ENCODE results near the gene ABHD14A.

ABHD14A gene

DNA sequence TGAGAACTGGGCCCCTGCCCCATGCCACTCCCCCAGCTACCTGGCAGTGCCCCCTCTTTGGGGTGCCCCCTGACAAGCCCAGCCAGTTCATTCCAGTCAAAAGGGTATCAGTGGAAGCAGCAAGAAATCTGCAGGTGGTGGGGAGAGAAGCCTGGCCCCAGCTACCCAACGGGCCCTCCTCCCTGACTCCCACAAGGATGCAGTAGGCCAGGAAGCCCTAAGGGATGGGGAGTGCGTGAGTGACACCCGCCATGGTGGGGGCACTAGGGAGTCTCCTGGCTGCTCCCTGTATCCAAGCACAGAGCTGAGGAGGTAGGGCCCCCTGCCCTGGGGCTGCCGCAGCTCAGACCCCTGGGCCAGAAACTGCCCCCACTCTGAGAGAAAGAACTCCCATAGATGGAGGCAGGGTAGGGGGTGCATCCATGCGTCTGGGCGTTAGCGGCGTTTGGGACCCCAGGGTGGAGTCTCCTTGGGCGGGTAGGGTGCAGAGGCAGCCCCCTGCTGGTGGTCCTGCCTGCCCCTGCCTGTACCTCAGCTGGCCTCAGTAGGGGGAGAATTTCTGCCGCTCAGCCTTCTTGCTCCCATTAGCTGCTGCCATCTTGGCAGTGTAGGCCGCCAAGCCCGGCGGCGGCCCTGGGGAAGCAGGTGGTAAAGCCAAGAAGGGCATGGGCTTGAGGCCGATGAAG, 17.2 kb upstream of the ABHD14A start:
- DNase-seq (ENCODE audit: low read depth): no peak

DNA sequence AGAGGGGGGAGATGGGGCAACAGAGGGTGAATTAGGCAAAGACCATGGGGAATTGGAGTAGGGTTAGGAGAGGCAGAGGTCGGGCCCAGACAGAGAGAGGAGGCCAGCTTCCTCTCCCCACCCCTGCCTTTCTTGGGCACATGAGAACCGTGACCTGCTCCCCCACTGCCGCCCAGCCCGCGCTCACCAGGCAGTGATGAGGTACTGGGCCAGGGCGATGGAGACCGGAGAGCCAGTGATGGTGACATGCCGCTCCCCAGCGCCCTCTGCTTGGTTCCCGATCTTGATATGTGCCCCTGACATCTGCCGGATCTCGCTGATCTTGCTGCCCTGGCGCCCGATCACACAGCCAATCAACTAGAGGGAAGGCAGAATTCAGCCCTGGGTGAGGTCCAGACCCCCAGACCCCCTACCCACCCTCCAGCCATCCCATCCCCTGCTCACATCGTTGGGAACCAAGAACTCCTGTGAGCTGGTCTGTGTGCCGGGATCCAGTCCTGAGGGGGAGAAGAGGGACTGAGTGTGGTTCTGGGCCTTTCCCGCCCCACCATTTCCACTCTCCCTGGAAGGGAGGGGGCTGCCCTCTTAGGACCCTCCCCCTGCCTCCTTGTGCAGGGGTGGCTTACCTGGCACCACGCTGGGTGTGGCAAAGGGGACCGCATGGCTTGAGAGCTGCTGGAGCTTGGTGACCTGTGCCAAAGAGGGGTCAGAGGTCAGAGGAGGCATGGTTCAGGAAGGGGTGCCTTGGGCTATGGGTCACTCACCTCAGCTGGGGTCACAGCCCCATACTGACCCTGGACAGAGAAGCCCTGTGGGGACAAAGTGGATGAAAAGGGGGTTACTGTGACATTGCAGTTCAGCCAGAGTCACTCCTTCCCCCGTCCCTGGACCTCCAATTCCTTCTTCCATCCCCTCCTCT, 16.0 kb upstream of the ABHD14A start:
- no peak for DNase-seq (ENCODE audit: low read depth)

DNA sequence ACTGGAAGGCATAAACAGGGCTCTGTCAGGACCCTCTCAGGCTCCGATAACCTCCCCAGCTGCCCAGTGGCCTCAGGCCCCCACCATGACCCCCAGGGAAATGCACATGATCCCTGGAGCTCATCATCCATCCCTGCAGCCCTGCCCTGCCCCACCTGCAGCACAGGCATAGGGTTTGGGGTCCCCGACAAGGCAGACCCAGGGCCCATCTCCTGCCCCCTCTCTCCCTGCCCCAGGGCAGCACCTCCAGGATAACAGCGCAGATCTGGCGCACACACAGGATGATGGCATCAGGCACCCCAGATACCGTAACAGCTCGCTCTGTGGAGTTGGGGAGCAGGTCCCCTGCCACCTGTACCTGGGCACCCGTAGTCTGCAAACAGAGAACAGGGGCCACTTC, 15.2 kb upstream of the ABHD14A start:
- DNase-seq (ENCODE audit: low read depth): no peak

DNA sequence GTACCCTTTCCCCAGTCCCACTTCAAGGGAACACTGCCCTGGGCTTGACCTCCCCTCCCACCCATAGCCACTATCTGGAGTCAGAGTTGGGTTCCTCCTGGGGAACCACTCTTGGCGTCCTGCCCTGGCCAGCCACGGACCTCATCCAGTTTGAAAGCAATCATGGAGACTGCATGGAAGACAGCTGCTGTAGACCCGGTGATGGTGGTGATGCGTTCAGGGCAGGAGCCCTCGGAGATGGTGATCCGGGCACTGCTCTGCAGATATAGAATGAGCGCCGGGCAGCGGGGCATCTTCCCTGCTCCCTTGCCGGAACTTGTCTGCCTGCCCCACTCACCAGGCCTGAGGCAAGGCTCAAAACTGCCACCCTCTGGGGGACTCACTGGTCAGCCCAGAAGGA, 14.5 kb upstream of the ABHD14A start:
- DNase-seq (ENCODE audit: low read depth): no peak

DNA sequence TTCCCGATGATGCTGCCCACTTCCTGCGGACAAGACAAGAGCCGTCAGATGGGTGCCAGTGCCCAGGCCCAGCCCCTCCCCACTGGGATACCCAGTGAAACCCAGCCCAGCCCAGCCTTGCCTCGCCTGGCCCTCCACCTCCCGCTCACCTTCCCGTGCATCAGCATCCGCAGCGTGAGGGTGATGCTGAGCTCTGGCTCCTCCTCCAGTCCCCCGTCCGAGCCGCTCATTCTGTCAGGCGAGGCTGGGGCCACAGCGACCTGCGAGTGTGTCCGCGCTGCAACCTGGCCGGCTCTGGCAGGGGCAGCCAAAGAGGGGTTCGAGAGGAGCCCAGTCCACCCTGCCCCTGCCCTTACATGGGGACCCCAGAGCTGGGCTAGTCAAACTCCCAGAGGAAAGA, 13.9 kb upstream of the ABHD14A start:
- DNase-seq (ENCODE audit: low read depth): no peak

DNA sequence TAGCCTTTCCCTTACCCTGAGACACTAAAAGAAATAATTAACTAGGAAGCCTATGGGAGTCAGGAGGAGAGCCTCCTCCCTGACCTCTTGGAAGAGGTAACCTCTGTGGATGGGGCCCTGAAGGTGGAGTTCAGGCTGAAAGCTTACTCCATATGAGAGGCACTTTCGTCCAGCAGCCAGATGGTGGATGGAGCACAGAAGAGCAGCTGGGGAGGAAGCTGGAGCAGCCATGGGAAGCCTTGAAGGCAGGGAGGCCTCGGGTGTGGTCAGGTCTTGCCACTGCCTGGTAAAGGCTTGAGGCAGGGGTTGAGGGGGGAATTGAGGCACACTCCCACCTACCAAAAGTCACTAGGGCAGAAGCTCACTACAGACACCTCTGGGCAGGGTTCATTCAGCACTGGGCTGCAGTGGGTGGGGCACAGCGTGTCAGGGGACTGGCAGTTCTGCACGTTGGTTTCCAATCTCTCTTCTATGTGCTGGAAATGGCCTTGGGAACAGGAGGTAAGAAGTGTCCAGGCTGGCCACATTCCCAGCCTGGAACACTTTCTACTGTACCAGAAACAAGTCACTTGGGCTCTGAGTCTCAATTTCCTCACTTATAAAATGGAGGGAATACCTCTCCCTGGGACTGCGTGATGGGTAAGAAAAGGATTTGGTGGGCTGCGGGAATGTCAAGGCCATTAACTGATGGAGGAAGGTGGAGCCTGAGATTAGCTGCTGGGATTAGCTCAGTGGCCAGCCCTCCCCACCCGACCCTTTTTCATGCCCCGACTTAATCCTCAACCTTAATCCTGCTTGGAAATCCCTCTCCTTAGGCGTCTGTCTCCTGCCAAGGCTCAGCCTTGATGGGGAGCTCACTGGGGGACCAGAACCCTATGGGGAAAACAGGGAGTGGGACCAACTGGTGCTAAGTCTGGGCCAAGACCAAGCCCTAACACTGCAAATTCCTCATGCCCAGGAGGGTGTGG, 13.0 kb upstream of the ABHD14A start:
- DNase-seq (ENCODE audit: low read depth): no peak

DNA sequence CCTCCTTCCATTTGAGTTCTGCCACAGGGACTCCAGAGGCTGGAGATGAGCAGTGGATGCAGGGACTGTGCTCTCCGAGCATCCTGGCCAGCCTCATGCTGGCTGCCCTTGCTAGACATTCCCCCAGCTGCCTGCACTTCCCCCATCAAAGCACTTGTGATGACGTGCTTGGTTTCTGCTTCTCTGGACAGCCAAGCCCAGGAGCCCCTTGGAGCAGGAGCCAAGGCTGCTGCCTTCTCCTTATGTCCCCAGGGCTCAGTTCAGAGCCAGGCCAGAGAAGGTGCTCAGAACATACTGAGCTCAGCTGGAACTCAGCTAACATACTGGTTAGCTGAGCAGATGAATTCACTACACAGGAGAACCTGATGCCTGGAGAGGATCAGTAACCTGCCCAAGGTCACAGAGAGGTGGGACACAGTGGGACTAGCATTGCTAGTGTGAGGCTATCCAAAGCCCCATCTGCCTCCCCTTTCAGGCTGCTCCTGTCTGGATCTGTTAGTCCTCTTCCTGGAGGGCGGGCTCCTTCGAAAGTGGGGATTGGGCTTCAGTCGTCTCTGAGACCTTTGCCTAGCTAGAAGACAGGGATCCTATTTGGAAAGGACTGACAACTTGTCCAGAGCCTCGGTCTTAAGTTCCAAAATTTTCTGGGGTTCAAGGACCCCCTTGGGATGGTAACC, 11.9 kb upstream of the ABHD14A start:
- no peak for DNase-seq (ENCODE audit: low read depth)

DNA sequence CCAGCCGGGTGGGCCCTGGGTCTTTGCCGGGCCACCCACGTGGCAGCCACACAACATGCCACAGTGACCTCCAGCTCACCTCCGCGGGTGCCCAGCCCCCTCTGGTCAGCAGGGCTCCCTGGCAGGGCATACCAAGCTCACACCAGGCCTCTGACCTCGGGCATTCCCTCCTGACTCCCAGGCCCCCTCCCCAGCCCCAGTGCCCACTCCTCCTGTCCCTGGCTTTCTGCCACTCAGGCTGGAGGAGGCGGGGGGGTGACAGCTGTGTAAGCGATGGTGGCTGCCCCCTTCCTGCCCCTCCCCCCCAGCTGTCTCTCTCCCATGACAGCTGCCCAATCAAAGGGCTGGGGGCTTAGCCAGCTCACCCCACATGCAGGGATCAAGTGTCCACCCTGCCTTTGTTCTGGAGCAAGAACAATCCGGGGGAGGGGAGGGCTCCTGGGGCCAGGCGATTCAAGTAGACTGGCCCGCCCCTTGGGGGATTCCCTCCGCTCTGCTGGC, 10.9 kb upstream of the ABHD14A start:
- no peak for DNase-seq (ENCODE audit: low read depth)

DNA sequence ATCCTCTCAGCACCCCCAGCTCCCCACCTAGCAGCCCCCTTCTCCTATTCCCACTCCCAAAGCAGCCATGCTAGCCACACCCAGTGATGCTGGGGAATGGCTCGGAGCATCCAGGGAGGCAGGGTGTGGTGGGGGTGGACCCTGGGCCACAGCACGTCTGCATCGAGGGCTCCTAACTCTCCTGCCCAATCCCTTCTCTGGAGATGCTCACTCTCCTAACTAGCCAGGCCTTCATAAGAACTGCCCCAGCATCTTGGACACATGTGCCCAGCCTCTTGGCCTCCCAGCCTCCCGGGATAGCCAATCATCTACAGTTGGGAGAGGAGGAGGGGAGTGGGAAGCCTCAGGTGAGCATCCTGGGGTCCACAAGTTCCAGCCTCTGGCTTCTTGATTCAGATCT, 10.3 kb upstream of the ABHD14A start:
- DNase-seq (ENCODE audit: low read depth): no peak

DNA sequence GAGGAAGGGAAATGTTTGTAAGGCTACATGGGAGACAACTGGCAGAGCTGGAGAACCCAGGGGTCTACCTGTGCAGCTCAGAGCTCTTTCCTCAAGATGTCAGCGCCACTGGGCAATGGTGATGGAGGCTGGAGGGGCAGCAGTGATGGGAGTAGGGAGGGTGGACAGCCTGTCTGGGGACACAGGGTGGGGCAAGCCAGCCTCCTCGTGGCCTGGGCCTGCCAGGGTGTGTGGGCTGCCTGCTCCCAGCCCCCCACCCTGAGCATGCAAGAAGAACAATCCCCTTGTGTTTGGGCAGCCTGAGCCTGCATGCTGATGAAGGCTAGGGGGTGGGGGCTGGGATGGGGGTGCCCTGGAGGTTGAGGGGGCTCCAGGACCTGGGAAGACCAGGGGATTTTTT, 8.8 kb upstream of the ABHD14A start:
- no peak for DNase-seq (ENCODE audit: low read depth)

DNA sequence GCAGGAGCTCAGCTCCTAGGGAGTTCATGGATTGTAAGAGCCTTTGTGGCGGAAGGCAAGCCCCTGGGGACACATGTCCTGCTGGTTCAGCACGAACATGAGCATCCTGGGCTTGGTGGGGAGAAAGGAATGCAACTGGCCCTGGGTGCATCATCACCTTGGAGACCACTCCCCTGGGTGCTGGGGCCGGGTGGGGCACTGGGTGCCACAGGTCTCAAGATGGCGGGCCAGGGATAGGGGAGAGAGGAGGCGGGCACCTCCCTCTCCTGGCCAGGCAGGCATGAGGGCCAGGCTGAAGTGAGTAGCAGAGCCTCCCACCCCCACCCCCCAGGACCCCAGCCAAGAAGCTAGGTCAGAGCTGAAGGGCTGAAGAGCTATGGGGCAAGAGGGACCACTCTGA, 8.4 kb upstream of the ABHD14A start:
- no peak for DNase-seq (ENCODE audit: low read depth)

DNA sequence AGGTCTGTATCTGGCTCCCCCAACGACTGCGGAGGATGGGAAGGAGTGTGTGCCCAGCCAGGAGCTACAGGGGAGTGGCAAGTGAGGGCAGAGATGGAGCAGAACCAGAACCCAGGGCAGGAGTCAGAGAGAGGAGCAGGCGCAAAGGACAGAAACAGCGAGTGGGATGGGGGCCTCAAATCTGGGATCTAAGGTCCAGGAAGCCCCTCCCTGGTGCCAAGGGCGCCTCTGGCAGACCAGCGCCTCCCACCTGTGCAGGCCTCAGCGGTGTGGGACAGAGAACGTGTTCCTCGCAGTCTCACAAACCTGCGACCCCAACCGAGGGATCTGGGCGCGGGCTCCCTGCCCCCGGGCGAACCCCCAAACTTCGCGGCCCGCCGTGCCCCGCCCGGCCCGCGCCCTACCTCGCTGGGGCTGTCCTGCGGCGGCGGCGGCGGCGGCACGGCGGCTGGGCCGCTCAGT, 7.9 kb upstream of the ABHD14A start:
- no peak for DNase-seq (ENCODE audit: low read depth)

DNA sequence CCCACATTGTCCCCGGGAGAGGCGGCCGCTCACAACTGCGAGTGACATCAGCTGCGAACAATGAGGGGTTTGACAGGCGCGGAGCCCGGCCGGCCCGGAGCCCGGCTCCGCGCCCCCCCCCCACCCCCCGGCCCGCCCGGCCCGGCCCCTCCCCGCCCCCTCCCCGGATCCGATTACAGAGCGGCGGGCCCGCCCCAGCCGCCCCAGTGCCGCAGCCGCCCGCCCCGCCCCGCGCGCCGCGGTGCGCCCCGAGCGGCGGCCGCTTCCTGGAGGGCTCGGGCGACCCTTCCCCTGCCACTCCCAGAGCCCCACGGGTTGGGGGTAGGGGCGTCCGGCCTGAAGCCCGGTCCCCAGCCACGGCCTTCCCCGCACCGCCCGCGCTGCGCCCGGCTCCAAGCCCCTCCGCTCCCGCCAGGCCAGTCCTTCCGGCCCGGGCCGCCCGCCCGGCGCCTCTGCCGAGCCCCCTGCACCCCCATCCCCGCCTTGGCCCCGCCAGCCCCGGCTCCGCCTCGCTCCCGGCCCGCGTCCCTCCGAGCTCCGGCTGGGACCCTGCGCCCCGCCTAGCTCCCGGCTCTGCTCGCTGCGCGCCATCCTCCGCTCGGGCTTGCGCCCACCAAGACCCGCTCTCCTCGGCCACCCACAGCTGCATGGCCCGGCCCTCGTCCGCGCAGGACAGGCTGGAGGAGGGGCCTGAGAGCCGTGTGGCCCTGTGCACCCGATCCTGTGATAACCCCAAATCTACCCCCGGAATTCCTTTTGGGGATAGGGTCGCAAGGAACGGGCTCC, 7.3 kb upstream of the ABHD14A start, which contains the start of gene PCBP4:
Gene PCBP4, minus strand, starts transcription at position 71 of the 786 bp plus-strand sequence. CDS start 6,214 bp downstream, outside the sequence.
- peak; percentile 51 for DNase-seq (ENCODE audit: low read depth)

DNA sequence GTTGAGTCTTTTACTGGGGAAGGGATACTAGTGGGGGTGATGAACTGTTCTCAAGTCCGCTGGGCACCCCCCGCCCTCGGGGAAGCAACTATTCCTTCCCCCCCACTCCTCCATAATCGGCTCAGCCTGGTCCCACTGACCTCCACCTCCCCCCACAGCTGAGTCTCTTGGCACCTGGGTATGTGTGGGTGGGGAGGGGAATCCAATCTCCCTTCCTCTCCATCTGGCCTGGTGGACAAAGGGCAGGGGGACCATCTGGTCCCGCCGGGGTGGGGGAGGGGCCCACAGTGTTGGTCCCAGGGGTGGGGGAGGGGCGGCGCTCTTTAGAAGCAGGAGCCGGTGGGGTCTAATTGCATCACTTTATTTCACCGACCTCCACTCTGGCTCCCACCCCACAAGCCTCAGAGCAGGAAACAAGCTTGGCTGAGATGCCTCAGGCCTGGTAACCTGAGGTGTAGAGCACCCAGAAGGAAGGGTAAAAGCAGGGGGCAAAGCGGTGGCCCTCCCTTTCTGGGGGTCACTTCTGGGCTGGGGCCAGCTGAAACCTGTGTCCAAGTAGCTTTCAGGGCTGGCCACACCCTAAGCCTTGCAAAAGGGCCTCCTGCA, 6.6 kb upstream of the ABHD14A start:
- no peak for DNase-seq (ENCODE audit: low read depth)

DNA sequence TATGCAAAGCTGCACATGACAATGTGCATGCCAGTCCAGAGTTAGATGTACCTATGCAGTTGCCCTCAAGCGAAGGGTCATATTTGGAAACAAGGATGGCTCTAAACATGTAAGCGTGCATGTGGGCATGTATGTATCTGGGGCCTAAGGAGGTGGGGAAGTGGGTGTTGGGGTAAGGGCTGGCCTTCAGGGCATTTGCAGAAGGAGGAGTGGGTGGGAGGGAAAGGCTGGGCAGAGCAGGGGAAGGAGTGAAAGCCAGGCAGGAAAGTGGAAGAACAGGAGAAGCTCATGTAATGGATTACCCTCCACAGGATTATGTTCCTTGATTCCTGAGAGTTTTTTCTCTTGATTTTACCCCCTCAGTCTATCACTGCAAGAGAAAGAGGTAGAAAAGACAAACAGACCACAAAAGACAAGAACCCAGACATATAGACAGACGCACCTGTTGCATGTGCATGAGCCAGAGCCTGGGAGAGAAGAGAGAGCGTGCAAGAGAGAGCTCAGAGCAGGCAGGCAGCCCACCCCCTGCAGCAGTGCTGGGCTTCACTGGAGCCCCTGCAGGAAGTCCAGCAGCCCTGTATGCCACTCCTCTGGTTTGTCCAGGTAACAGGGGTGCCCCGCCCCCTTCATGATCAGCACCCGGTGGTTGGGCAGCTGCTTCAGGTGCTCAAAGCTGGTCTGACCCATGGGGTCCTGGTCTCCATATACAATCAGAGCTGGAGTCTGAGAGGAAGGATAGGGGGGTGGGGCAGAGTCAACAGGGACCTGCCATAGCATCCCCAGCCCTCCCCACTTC, 5.8 kb upstream of the ABHD14A start:
- no peak for DNase-seq (ENCODE audit: low read depth)

DNA sequence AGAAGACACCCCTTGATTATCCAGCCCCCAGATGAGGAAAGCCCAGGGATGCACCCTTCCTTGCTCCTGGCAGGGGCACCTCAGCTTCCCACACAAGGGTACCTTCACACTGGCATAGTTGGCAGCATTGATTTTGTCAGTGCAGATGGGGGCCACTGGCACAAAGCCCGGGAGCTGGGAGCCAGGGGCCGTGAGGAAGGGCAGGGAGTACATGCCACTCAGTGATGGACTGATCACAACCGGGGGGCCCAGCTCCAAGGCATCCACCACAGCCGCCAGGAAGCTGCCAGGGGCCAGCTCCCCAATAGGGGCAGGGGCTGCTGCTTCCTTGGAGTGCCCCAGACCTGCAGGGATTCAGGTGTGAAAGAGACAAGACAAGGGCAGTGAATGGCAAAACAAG, 5.0 kb upstream of the ABHD14A start:
- no peak for DNase-seq (ENCODE audit: low read depth)

DNA sequence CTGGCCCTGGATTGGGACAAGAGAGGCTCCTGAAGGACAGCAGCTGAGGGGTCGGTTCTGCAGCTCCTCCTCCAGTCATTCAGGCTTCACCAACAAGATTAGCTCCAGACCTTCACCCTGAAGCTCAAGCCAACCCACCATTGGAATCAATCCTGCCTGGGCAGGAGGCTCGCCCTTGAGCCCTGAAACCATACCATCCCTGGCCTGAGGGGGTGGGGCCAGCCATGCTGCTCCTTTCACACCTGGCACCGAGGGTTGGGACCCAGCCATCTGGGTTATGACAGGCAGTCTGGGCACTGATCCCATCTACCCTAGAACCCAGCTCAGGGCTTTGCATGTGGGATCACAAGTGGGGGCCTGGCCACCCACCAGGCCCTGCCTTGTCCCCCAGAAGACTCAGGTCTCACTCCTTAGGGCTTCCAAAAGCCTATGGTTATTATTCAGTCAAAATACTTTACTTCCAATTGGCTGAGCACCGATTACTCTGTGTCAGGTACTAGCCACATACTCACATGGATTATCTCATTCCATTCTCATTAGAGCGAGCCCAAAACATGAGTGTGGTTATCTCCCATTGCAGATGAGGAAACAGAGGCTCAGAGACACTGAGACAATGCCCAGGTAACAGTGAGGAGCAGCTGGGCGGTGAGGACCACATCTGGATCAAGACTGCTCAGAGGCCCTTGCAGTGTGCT, 4.1 kb upstream of the ABHD14A start:
- DNase-seq (ENCODE audit: low read depth): no peak

DNA sequence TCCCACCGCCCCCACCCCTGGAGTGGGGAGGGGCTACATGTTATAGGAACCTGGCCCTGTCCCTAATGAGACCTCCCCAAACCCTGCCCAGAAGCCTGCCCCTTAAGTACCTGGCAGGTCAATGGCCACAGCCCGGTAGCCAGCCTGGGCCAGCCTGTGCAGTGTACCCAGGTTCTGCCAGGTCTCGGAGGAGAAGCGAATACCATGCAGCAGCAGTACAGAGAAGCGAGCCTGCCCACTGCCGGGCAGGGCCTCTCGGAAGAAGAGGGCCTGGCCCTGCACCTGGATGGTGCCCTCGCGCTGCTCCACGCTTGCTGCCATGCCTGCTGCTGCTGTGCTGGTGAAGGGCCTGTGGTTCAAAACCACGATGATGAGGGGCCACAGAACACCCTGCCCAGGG, 3.5 kb upstream of the ABHD14A start:
- no peak for DNase-seq (ENCODE audit: low read depth)

Data from ELR (cell line).